Adipocyte (in vitro differentiated cells): Measurements from ENCODE around the gene ATE1.
A peak's percentile ranks its signal among the peaks of the same experiment; 100 is the strongest.

Experiments
- DNase-seq: peaks from one replicate; pipeline ENCODE4 v3.0.0-alpha.2; 2015; ENCODE audit warnings: low read depth
- H3K27me3 ChIP-seq: replicated peaks from 2 replicates; pipeline ENCODE4 v1.7.0; 2013; ENCODE audit warnings: mild to moderate bottlenecking, low read length, moderate library complexity; ENCODE audit not compliant: control insufficient read depth, insufficient read depth
- H3K36me3 ChIP-seq: 2 replicates; pipeline ENCODE4 v1.7.0; 2013; ENCODE audit warnings: low read length, mild to moderate bottlenecking, moderate library complexity; ENCODE audit not compliant: control insufficient read depth, insufficient read depth, severe bottlenecking
- H3K4me1 ChIP-seq: 2 replicates; pipeline ENCODE4 v1.7.0; 2013; ENCODE audit warnings: mild to moderate bottlenecking, low read length, moderate library complexity; ENCODE audit not compliant: control insufficient read depth, insufficient read depth
- H3K4me3 ChIP-seq: 2 replicates; pipeline ENCODE4 v1.7.0; 2013; ENCODE audit warnings: mild to moderate bottlenecking, low read length, moderate library complexity
- H3K9ac ChIP-seq: 2 replicates; pipeline ENCODE4 v1.7.0; 2013; ENCODE audit warnings: mild to moderate bottlenecking, low read length, moderate library complexity
- H3K9me3 ChIP-seq: 2 replicates; pipeline ENCODE4 v1.7.0; 2013; ENCODE audit warnings: mild to moderate bottlenecking, low read length, moderate library complexity; ENCODE audit not compliant: control insufficient read depth

Gene ATE1

DNA sequence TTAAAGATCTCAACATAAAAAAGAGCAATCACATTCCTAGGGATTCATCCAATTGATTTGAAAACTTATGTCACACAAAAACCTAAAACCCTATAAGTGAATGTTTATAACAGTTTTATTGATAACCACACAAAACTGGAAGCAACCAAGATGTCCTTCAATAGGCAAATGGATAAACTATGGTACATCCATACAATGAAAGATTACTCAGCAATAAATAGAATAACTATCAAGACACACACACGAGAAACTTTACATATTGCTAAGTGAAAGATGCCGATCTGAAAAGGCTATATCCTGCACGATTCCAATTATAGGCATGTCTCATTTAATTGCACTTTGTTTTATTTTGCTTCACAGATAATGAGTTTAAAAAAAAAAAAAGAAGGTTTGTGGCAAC, 83.3 kb downstream of the ATE1 start:
- Histone ChIP-seq H3K9ac (no peak overlapping the region), H3K9me3 (no peaks in the 10 kb centered on the region), H3K4me3 (no peak overlapping the region), H3K4me1 (no peaks in the 10 kb centered on the region), H3K27me3 (no peaks in the 10 kb centered on the region), H3K36me3 (peaks cover 22% of the 10 kb centered on the region)
- no peak for DNase-seq

DNA sequence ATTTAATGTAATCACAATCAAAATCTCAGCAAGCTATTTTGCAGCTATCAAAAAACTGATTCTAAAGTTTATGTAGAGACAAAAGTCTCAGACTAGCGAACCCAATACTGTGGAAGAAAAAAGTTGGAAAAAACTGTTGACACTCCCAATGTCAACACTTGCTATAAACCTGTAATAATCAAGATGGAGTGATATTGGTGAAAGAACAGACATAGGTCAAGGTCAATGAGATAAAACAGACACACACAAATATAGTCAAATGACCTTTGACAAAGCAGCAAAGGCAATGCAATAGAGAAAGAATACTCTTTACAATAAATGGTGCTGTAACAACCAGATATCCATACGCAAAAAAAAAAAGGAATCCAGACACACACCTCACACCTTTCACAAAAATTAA, 84.5 kb downstream of the ATE1 start:
- Histone ChIP-seq H3K9ac (no peak overlapping the region), H3K4me3 (no peak overlapping the region), H3K9me3 (no peaks in the 10 kb centered on the region), H3K4me1 (no peaks in the 10 kb centered on the region), H3K36me3 (peaks cover 16% of the 10 kb centered on the region), H3K27me3 (no peaks in the 10 kb centered on the region)
- DNase-seq: no peak

DNA sequence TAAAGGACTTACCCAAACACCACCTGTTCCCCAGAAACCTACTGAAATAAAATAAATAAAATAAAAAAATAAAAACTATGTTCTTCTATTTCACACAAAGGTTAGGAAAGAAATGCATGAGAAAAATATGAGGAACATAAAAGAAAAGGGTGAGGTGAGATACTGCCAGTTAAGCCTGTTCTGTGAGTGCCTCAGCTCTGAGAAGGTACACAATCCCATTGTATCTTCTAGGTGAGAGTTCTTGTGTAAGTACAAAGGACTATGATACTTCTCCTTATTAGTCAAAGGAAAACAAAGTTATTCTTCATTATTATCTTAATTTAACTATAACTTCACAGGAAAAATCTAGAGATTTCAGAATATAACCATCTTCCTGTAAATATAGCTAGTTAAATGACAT, 86.0 kb downstream of the ATE1 start:
- Histone ChIP-seq H3K9ac (no peak overlapping the region), H3K9me3 (no peaks in the 10 kb centered on the region), H3K4me3 (no peak overlapping the region), H3K27me3 (no peaks in the 10 kb centered on the region), H3K36me3 (peaks cover 13% of the 10 kb centered on the region), H3K4me1 (no peaks in the 10 kb centered on the region)
- DNase-seq: no peak

DNA sequence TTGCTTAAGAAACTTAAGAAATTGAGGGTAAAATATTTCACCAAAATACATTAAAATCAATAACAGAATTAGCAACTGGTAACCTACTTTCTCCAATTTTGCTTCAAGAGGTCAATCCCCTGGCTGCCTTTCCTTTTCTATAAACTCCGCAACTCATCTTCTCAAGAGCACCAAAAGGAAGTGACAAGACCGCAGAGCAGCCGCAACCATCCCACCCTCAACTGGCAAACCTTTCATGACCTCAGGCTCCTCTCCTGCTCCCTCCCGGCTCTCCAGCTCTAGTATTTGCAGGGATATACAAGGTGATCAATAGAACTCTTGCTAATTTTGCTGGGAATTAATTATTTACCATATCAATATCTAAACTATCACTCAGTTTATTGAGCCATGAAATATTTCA, 88.9 kb downstream of the ATE1 start:
- Histone ChIP-seq H3K36me3 (peaks cover 16% of the 10 kb centered on the region), H3K4me1 (no peaks in the 10 kb centered on the region), H3K4me3 (no peak overlapping the region), H3K27me3 (no peaks in the 10 kb centered on the region), H3K9me3 (no peaks in the 10 kb centered on the region), H3K9ac (no peak overlapping the region)
- DNase-seq: no peak

DNA sequence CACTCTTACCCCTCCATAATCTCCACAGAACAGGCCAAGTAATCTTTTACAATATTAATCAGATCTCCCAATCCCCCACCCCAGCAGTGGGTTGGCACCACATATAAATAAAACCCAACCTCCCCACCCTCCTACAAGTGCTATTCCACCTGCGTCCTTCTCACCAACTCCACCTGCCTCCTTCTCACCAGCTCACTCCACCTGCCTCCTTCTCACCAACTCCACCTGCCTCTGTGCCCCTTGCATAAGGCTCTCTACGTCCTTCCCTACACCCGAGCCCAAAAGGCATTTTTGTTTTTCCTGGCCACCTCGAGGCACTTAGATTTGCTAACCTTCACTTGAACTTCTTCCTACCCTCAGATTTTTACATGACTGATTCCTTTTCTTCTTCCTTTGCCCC, 89.7 kb downstream of the ATE1 start:
- no peak for DNase-seq
- Histone ChIP-seq H3K36me3 (peaks cover 16% of the 10 kb centered on the region), H3K9me3 (no peaks in the 10 kb centered on the region), H3K4me3 (no peak overlapping the region), H3K27me3 (no peaks in the 10 kb centered on the region), H3K9ac (no peak overlapping the region), H3K4me1 (no peaks in the 10 kb centered on the region)

DNA sequence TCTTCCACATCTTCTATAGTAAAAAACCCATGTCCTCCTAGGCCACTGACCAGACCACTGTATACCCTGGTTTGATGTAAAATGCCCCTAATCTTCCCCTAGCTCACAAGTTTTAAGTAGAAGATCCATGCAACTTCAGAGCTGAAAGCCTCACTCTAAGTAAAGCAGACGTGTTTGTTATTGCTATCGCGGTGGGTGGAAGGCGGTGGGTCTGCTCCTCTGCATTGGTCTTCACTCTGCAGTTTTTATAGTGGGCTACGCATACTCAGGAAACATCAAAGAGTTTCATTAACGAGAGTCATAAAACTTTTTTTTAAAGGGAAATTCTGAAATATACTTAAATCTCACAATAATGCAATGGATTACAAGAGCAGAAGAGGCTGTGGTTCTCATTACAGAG, 91.7 kb downstream of the ATE1 start:
- Histone ChIP-seq H3K9ac (no peak overlapping the region), H3K36me3 (peaks cover 16% of the 10 kb centered on the region), H3K4me1 (no peaks in the 10 kb centered on the region), H3K27me3 (no peaks in the 10 kb centered on the region), H3K9me3 (no peaks in the 10 kb centered on the region), H3K4me3 (no peak overlapping the region)
- DNase-seq: no peak

DNA sequence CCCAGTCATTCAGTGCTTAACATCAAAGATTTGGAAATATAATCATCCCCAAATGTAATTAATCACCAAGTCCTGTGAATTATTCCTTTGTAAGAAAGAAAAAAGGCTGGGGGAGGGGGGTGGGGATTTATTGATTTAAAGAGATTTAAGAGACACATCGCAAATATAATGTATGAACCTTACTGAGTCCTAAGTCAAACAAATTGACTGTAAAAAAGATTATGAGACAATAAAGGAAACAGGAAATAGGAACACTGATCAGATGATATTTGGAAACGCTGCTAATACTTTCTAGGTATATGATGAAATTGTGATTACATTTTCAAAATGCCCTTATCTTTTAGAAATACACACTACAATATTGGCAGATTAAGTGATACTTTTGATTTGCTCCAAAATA, 92.5 kb downstream of the ATE1 start:
- H3K27me3 ChIP-seq: no peaks in the 10 kb centered on the region

DNA sequence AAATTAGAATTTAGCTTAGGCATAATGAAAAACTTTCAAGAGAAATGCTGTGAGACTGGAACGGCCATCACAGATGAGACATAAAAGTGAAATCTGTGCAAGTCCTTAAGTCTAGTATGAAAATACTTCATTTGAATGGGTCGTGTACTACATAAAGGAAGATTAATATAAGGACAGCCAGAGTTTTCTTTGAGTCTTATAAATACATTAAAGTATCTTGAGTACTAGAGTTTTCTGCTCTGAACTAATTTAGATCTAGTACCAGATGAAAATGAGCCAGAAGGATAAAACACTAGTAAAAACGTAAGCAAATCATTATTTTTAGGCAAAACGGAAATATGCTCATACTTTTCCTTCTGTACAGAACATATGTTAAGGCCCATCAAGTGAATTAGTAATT, 93.1 kb downstream of the ATE1 start:
- H3K9me3 ChIP-seq: no peaks in the 10 kb centered on the region
- H3K4me1 ChIP-seq: no peaks in the 10 kb centered on the region
- peaks cover 16% of the 10 kb centered on the region for H3K36me3 ChIP-seq
- H3K27me3 ChIP-seq: no peaks in the 10 kb centered on the region
- no peak overlapping the region for H3K4me3 ChIP-seq
- no peak for DNase-seq
- no peak overlapping the region for H3K9ac ChIP-seq

More for the DNA sequence above, 92.5 kb downstream of the ATE1 start:
- H3K9ac ChIP-seq: no peak overlapping the region
- peaks cover 16% of the 10 kb centered on the region for H3K36me3 ChIP-seq
- DNase-seq: no peak
- no peaks in the 10 kb centered on the region for H3K4me1 ChIP-seq
- no peaks in the 10 kb centered on the region for H3K9me3 ChIP-seq
- H3K4me3 ChIP-seq: no peak overlapping the region

DNA sequence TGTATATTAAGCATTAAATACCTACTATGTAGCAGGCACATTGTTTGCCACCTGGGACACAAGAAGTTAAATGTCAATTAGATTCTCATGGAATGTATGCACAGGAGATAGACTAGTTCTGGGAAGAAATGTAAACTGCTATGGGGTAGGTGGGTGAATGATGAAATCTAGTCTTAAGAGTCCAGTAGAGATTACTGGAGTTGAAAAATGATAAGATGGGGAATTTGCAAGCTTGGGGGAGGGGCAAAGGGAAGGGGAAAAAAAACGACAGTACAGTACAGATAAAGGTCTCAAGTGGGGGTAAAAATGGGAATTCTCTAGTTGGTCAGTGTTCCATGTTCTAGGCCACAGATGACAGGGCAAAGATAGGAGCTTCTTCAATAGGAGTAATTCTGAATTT, 94.4 kb downstream of the ATE1 start:
- Histone ChIP-seq H3K9me3 (no peaks in the 10 kb centered on the region), H3K9ac (no peak overlapping the region), H3K4me3 (no peak overlapping the region), H3K36me3 (peaks cover 16% of the 10 kb centered on the region), H3K4me1 (no peaks in the 10 kb centered on the region), H3K27me3 (no peaks in the 10 kb centered on the region)
- no peak for DNase-seq

DNA sequence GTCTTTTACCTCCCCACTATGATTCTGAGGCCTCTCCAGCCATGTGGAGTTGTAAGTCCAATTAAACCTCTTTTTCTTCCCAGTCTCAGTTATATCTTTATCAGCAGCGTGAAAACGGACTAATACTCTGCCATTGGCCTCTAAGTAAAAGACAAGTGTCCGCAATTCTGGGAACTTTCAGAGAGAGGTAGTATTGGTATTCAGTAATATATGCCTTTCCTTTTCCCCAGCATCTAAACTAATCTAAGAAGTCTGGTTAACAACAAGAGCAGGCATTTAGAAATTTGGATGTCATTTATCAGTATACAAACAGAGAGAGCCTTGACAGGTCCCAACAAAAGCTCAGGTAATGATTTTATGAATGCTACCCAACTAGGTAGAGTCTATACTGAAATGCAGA, 95.2 kb downstream of the ATE1 start:
- Histone ChIP-seq H3K36me3 (peaks cover 22% of the 10 kb centered on the region), H3K9ac (no peak overlapping the region), H3K27me3 (no peaks in the 10 kb centered on the region), H3K4me3 (no peak overlapping the region), H3K4me1 (no peaks in the 10 kb centered on the region), H3K9me3 (no peaks in the 10 kb centered on the region)
- DNase-seq: no peak

DNA sequence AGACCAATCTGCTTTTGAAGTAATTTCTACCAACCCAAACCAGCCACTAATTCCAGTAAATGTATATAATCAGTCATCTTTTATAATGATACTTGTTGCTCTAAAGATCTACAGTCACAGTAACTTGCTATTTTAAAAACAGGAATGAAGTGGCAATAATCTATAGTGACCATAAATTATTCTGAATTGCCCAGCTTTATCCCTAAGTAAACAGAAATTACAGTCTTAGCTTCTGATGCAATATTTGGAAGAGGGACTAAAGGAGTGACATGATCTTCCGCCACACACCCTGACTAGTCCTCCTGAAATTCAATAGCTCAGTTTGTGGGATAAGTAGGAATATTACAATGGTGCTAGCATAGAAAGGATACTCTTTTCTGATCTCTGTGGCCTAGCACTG, 96.1 kb downstream of the ATE1 start:
- Histone ChIP-seq H3K4me3 (no peak overlapping the region), H3K27me3 (no peaks in the 10 kb centered on the region), H3K9me3 (no peaks in the 10 kb centered on the region), H3K4me1 (no peaks in the 10 kb centered on the region), H3K36me3 (peaks cover 22% of the 10 kb centered on the region), H3K9ac (no peak overlapping the region)
- peak; percentile 23 for DNase-seq

DNA sequence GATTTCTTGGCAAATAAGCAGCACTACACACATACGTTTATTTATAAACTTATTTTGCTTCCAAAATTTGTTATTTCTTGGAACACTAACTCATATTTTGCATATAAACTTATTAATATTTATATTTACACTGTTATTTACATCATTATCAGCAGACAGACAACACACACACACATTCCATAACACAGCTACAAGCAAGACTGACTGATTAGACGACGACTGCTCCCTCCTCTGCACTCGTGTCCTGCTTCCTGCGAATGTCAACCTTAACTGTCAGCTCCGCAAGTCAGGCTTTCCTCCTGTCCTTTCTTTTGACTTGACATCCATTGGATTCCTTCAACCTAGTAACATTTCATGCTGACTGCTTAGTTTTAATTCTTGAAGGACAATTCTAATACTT, 96.6 kb downstream of the ATE1 start:
- Histone ChIP-seq H3K27me3 (no peaks in the 10 kb centered on the region), H3K36me3 (peaks cover 22% of the 10 kb centered on the region), H3K9me3 (no peaks in the 10 kb centered on the region), H3K9ac (no peak overlapping the region), H3K4me1 (no peaks in the 10 kb centered on the region), H3K4me3 (no peak overlapping the region)
- DNase-seq: no peak
